Bone marrow (tissue), 2 donors: Measurements from ENCODE around the gene SKP1.
A peak's percentile ranks its signal among the peaks of the same experiment; 100 is the strongest.

Experiments used
- DNase-seq, 2 donors: peaks; one replicate each; lab custom pipeline; 2025; lab: John Stamatoyannopoulos, UW

Gene SKP1

DNA sequence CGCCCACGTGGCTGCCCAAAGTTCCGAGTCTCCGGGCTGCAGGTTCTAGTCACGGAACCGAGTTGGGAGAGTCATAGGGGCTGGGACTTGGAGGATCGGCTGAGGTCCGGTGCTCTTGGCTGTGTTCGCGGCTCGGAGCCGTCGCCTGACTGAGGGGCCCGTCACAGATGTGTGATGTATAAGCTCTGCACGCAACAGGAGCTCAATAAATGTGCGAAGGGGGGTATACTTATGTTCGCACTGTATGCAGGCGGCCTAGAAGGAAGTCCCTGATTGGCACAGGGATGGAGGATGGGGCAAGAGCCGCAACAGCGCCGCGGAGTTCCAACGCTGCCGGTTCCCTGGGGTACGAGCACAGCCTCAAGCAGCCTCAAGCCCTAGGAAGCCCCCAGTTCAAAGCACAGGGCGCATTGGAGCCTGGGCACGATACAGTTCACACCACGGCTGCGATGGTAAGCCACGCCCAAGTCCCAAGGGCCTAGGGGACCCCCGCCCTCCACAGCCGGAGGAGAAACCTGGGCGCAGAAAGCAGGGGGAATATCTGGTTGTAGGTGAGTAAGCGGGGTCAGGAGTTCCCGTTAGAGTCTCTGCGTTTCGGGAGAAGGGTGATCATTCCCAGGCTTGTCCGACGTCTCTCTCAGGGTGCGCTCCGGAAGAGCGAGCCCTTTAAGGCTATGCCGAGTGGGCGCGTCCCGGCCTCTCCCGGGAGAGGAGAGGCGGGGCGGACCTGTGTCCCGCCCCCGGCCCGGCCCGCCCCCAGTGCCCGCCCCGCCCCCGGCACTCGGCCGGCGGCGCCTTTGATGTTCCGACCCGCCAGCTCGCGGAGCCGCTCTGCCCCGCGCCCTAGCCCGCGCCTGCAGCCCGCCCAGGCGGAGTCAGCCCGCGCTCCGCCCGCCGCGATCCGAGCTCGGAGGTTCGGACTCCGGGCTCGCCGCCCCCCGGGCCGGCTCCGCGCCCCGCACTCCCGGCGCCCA is 62.6 kb downstream of the SKP1 start, which contains the start of gene TCF7:
TSS of gene TCF7 (plus strand) at position 780 of the 974 bp plus-strand sequence. CDS start 226 bp downstream, outside the sequence.
- DNase-seq = peak in 1 of 2 donors; percentile 61

DNA sequence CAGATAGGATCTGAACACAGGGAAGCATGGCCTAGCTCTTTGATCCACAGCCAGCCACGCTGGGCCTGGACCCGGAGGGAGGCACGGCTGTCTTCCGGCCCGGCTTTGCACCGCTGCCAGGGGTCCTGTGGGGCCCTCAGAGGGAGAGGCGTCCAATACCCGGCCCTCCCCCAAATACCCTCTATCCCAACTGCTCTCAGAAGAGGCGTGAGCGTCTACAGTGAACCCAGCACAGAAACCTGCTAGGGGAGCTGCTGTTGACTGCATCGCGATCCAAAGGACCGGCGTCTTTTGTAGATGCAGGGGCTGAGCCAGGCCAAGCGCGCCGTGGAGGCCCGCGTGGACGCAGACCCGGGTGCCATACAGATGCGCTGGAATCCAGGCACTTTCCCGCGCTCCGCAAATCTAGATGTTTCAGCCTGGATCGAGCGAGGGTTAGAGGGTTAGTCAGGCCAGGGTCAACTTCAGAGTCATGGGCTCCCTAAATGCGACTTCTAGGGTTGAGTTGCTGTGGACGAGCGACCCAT is 63.3 kb downstream of the SKP1 start:
- no peak for DNase-seq

DNA sequence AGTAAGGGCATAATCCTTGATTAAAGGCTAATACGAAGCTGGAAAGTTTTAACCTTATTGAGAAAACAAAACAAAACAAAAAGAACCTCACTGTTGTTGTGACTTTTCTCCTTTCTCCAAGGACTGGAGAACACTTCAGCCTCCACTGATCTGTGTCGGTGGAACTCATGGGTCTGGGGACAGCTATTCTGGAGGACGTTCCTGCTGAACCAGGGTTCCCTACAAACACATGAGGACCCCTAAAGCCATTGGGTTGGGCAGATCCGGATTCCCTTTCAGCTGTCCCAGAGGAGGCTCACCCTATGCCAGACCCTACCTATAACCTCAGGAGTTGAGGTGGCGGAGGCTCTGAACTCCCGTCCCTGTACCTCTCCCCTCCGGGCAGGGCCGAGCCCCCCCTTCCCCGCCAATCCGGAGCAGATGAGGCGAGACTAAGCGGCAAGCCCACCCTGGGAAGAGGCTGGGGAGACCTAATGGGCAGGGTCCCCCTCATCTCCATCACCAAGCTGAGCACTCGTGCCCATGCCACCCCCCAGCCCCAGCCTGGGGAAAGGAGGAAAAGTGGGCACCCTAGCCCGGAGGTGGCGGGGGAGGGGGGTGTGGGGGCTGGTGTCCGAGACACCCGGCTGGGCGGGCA is 63.9 kb downstream of the SKP1 start:
- no peak for DNase-seq

DNA sequence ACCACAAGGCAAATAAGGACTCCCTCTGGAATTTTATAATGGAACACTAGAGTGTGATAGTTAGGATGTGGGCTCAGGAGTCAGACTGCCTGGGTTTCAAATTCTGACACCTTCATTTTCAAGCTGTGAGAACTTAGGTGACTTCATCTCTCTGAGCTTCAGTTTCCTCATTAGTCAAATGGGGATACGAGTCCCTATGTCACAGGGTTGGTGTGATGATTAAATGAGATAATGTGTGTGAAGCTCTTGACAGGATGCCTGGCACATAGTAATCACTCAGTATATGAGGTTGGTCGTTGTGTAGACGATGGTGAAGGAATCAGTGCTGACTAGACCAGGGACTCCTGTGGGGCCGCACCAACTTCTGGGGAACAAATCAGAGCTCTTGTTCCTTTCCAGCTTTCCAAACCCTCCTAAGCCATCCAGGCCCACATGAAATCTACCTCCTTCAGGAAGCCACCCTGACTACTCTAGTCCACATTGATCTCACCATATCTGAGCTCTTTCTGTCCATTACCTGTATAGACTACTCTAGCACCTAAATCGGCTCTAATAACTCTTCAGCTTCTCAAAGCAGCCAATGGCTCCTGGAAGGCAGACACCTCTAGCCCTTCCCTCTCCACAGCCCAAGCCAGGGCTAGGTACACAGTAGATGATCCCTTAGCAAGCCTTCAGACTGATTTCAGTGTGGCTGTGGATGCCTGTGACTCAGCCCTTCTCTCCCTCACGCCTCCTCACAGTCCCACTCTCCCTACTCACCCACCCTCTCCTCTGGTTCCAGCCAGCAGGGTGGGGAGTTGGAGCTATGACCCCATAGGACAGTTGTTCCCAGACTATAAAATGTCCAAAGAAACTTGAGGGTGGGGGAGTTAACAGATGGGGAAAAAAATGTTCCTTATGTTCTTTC is 64.8 kb downstream of the SKP1 start:
- no peak for DNase-seq

DNA sequence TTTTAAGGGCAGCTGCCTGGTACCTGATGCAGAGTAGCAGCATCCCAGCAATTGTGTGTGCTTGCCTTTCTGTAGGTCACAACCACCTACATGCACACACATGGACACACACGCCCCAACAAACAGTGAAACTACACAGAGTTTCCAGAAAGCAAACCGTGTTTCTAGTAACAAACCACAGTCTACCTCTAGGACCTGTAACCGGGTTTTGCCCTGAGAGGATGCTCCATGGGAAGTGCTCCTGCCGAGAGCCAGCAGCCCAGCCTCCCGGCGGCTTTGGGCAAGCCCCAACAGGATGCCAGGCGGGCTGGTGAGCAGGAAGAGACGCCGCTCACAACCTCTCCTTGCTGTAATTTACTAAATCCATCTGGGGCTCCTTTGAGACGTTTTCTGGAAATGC is 66.4 kb downstream of the SKP1 start:
- no peak for DNase-seq

DNA sequence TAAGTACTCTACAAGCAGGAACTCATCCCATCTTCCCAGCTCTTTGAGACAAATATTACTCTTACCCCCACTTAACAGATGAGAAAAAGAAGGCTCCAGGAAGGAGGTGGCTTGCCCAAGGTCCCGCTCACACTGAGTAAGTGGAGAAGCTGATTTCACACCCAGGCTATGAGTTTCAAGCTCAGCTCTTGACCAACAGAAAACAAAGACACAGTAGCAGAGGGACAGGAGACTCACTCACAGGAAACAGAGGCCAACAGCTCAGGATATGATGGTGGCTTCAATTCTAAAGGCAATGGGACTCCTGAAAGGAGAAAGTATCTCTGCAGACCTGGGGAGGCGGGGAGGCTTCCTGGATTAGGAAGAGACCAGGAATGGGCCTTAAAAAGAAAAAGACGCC is 69.0 kb downstream of the SKP1 start:
- no peak for DNase-seq

DNA sequence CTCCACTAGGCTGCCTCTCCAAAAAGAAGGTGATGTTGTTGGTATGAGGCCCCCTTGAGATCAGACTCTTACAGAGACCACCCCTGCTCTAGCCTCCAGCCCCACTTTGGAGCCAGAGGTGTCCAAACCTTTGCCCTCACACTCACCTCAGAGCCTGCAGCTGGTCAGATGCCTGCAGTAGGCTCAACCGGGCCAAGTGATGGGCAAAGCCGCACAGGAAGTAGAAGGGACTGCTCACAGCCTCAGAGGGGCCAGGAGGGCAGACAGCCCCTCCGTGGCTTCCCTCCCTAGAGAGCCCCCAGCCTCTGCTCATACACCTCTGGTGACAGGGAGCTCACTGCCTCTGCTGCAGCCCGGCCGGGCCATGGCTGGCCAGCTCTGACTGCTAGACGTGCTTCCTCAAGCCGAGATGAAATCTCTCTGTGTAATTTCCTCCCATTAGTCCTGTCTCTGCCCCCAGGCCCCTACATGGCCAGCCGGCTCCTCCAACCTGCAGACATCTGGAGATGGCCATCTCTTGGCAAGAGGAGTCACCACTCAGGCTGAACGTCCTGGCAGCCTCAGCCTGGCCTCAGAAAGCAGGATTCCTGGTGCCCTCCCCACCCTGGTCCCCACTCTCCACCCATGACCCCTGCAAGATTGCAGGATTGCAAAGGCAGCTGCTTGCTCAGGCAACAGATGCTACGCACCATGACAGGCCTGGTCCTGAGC is 69.6 kb downstream of the SKP1 start:
- DNase-seq = no peak

DNA sequence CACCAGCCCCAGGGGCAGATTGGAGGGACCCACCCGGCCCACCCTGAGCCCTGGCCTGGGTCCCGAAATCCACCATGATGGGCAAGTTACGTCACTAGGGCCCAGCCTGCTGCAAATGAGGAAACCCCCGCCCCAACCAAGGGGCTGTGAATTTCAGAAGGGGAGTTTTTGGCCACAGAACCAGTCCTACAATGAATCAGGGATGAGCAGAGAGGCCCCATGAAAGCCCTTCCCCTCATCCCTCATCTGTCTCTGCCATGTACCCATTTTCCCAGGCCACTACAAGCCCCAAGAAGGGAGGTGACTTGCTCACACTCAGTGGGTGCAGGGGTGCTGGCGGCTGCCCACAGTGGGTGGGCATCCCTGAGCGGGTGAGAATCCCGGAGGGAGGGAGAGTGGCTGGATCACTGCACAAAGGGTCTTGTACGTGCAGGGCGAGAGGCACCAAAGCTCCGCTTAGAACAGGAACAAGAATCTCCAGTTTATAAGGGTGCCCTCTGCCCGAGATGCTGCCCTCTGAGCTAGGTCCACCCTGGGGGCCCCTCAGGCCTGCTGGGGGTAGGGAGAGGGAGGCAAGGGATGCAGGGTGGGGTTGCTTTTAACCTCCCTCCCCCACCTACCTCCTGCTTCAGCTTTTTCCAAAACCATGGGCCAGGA is 72.6 kb downstream of the SKP1 start:
- no peak for DNase-seq

DNA sequence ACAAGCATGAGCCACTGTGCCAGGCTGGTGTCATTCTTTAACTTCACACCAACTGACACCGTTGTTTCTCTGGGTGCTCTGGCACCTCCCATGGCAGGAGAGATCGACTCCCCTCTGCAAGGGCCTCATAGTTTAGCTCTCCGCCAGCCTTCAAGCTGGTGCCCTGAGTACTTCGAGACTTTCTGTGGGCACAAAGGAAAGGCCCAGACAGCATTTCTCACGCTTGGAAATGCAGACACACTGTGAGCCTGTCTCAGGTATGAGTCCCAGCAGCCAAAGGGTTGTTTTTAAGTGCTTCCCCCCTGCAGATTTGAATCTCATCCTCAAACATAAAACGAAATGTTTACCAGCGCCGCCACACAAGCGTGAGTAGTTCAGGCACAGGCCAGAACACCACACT is 73.4 kb downstream of the SKP1 start:
- no peak for DNase-seq

DNA sequence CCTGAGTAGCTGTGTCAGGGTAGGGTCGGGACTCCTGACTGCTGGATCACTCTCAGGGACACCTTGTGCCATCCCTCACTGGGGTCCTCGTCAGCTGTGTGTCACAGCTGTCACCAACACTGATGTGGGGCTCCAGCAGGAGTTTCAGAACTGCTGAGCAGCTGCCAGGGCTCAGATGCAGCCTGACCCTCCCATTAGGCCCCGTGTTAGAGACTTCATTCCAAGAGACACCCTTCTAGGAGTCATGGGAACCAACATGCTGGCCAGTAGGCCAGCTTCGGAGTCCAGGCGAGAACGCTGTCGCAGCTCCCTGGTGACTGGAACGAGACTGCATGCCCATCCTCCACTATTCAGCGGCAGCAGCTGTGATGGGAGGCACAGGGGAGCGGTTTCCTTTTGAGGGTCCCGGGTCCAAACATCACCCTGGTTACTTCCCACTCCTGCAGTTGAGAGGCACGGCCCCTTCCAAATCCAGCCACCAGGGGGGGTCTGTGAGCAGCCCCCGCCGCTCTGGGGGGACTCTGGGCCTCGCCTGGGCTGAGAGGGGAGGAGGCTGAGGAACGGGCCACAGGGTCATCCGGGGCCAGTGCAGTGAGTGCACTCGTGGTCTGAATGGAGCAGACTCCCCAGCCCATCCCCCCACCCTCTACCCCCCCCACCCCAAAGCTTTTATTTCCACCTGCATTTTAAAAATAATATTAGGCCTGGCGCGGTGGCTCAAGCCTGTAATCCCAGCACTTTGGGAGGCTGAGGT is 74.9 kb downstream of the SKP1 start:
- peak; percentile 34 to 49 for DNase-seq

DNA sequence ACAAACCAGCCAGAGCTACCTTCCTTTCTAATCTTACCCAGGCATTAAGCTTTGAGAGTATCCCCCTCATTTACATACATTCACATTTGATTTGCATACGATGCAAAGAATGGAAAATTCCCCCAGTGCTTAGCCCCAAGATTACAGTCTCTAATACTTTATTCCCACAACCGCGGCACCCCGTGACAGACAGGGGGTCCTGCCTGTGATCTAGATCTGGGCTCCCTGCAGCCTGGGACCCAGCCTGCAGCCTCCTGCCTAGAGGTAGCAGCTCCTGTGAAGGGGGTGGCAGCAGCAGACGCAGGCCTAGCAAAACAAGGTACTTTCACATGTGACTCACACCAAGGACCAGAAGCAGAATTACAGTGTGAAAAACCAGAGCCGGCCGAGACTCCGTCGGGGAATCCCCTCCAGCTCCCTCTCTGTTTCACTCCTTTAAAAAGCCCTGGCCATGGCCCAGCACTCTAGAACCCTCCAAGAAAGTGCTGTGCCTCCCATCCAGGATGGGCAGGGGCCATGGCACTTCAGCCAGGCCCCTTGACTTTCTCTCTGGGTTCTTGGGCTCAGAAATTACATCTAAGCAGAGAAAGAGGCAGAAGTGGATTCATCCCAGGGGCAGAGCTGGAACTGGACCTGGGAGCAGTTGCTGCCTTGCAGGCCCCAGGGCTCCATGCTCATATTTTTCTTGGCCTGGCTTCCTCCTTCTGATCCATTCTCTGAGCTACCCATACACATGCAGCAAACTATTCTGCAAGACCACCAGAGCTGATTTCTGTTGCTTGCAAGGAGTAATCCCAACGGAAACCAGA is 76.3 kb downstream of the SKP1 start:
- no peak for DNase-seq

DNA sequence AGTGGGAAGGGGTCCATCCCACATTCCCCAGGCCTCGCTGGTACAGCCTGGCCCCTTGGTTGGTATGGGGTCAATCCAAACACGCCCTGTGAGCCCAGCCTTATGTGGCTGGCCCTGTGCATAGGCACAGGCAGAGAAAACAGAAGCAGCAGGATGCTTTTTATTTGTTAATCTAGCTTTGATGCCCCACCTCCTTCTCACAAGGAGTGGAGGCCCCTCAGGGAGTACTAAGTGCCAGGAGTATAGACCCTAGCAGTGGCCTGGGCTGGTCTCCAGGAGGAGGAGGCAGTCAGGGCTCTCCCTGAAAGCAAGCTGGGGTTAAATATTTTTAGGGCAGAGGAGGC is 76.8 kb downstream of the SKP1 start:
- DNase-seq = no peak

DNA sequence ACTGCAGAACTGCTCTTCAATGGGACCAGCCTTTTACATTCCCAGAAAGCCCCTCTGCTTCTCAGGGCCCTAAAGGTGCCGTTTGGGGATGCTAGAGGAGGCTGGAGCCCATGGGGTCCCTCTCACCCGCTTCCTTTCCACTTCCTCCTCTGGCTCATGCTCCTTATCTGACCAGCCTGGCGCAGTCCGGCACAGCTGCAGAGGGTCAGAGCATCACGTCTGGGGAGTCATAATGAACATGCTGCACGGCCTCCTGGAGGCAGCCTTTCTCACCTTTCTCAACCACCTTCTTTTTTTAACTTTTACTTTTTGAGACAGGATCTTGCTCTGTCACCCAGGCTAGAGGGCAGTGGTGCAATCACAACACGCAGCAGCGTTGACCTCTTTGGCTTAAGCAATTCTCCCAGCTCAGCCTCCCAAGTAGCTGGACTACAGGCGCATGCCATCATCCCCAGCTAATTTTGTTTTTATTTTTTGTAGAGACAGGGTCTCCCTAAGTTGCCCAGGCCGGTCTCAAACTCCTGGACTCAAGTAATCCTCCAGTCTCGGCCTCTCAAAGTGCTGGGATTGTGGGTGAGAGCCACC is 77.4 kb downstream of the SKP1 start:
- no peak for DNase-seq
